Astrocyte of the cerebellum (primary cell): Measurements from ENCODE around the gene ATMIN.
A peak's percentile ranks its signal among the peaks of the same experiment; 100 is the strongest.

Experiments used
- DNase-seq: peaks from one replicate; pipeline ENCODE4 v3.0.0-alpha.2; 2011; ENCODE audit warnings: low read depth
- H3K4me3 ChIP-seq: 2 replicates; pipeline ENCODE4 v1.5.1; 2011; ENCODE audit warnings: mild to moderate bottlenecking, low read depth, low read length, moderate library complexity
- CTCF ChIP-seq: IDR thresholded peaks from 2 replicates; pipeline ENCODE4 v1.5.1; 2012; ENCODE audit warnings: low read length, low read depth, moderate library complexity, mild to moderate bottlenecking; ENCODE audit errors: missing control alignments
- in situ Hi-C: cut with HindIII; loops from 2 replicates; pipeline ENCODE4 v1.10.0; 2017; ENCODE audit warnings: low sequenced_read_pairs

Gene ATMIN

DNA sequence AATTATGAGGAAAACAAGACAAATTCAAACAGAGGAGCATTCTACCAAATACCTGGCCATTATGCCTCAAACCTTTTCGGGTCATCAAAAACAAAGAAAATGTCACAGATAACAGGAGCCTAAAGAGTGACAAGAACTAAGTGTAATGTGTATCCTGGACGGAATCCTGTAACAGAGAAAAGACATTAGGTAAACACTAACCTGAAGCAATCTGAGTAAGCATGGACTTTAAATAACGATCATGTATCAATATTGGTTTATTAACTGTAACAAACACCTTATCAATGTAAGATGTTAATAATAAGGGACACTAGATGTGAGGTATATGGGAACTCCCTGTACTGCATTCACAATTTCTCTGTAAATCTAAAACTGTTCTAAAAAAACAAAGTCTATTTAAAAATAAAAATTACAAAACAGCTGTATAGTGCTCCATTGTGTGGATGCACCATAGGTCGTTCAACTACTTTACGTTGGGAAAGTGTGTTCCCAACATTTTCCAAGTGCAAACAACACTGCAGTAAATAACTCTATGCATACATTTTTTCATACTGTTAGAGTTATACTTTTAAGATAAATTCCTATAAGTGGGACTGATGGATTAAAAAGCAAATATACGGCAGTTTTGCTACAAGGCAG, 43.7 kb upstream of the ATMIN start:
- H3K4me3 ChIP-seq, result no peak overlapping the region
- no peak for TF ChIP-seq CTCF
- in situ Hi-C loops, result no loop called here
- no peak for DNase-seq

GRCh38 chr16:80992676-80993293, 42.9 kb upstream of the ATMIN start:
- DNase-seq, result no peak
- no peak for TF ChIP-seq CTCF
- H3K4me3 ChIP-seq, result no peak overlapping the region
- in situ Hi-C loops, result no loop called here

DNA sequence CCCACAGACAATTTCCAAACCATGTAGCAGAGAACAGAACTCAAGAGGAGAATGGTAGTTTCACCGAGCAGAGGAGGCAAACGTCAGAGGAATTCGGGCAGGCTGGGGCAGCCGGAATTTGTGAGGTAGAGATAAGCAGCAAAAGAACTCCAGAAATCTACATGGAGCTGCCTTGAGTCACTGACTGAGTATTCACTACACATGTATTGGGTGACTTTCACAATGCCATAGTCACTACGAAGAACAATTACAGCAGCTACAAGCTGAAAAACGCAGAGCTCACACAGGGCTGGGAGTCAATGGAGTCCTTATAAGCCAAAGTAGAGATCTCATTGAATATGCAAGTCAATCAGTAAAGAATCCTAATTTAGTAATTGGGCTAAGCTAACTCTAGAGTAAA, 42.3 kb upstream of the ATMIN start:
- peak; percentile 70 for DNase-seq
- peak overlapping the region; percentile 9 for H3K4me3 ChIP-seq
- in situ Hi-C loops, result no loop called here
- TF ChIP-seq CTCF, result no peak

- H3K4me3 ChIP-seq, result no peak overlapping the region
- in situ Hi-C loops, result no loop called here
- TF ChIP-seq CTCF, result no peak
- DNase-seq, result no peak
Measured at GRCh38 chr16:80993834-80994233, 41.8 kb upstream of the ATMIN start.

GRCh38 chr16:80994451-80994850, 41.2 kb upstream of the ATMIN start:
- in situ Hi-C loops, result no loop called here
- no peak for TF ChIP-seq CTCF
- H3K4me3 ChIP-seq, result no peak overlapping the region
- no peak for DNase-seq

DNA sequence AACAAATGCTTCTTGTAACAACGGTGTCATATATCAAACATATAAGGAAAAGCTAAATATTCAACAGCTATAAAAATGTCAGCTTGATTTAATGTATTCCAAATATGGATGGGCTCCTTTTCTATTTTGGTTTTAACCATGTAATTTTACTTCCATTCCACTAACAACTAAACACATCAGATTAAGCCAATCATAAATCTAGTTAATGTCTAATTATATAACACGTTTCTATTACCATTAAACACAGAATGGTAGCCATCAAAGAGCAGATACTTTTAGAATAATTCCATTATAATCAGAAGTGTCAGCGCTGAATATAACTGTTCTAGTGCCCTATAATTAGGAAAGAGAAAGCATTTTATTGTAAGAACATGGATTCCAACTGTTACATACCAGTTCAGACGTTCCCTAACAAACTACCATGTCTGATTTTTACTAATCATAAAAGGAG, 38.9 kb upstream of the ATMIN start:
- TF ChIP-seq CTCF, result no peak
- in situ Hi-C loops, result no loop called here
- DNase-seq, result no peak
- H3K4me3 ChIP-seq, result no peak overlapping the region
